ENCODE results near the gene PRR33.

PRR33 gene

DNA sequence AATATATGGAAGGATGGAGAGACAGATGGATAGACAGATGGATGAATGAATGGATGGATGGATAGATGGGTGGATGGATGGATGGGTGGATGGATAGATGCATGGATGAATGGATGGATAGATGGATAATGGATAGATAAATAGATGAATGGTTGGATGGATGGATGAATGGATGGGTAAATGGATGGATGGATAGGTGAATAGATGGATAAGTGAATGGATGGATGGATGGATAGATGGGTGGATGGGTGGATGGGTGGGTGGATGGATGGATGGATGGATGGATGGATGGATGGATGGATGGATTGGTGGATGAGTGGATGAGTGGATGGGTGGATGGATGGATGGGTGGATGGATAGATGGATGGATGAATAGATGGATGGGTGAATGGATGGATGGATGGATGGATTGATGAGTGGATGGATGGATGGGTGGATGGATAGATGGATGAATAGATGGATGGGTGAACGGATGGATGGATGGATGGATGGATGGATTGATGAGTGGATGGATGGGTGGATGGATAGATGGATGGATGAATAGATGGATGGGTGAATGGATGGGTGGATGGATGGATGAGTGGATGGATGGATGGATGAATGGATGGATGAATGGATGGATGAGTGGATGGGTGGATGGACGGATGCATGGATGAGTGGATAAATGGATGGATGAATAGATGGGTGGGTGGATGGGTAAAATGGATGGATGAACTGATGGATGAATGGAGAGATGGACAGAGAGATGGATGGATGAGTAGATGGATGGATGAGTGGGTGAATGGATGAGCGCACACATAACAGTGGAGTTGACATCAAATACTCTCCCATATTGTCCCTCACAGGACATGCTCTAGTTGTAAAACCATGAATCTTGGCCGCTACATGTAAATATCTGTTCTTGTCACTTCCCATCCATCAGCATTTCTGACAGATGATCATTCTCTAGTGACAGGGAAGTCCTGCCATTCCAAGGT is 30.0 kb downstream of the PRR33 start:
- DNase-seq: no peak

DNA sequence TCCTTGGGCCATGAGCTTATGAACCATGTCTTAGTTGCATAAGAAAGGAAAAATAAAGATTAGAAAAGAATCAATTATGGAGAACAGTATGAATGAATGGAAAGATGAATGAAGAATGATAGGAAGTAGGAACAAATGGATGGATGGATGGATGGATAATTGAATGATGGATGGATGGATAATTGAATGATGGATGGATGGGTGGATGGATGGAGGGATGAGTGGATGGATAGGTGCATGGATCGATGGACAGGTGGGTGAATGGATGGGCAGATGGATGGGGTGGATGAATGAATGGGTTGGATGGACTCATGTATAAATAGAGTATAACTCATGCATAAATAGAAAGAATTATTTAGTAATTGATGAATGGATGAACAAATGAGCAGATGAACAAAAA is 31.6 kb downstream of the PRR33 start:
- no peak for DNase-seq

- no peak for DNase-seq
These were observed 32.7 kb downstream of the PRR33 start for GRCh38 chr11:1859004-1859403.

DNA sequence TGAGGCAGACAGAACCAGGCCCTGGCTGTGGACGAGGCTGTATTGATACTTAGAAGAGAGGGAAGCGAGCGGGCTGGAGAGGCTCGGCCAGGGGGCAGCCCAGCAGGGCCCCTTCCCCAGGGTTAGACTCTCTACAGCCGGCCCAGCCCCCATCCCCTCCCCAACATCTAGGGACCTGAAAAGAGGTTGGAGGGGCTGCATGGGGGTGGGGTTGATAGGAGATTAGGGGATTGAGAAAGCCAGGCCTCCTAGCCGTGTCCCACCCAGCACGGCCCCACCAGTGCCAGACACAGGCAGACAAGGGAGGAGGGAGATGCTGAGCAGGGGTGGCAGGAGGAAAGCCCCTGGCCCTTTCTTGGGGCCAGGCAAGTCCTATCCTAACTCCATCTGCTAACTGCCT is 33.1 kb downstream of the PRR33 start:
- no peak for DNase-seq

GRCh38 chr11:1858154-1858553 is 33.5 kb downstream of the PRR33 start:
- DNase-seq: no peak

GRCh38 chr11:1857064-1857463 is 34.6 kb downstream of the PRR33 start:
- no peak for DNase-seq

DNA sequence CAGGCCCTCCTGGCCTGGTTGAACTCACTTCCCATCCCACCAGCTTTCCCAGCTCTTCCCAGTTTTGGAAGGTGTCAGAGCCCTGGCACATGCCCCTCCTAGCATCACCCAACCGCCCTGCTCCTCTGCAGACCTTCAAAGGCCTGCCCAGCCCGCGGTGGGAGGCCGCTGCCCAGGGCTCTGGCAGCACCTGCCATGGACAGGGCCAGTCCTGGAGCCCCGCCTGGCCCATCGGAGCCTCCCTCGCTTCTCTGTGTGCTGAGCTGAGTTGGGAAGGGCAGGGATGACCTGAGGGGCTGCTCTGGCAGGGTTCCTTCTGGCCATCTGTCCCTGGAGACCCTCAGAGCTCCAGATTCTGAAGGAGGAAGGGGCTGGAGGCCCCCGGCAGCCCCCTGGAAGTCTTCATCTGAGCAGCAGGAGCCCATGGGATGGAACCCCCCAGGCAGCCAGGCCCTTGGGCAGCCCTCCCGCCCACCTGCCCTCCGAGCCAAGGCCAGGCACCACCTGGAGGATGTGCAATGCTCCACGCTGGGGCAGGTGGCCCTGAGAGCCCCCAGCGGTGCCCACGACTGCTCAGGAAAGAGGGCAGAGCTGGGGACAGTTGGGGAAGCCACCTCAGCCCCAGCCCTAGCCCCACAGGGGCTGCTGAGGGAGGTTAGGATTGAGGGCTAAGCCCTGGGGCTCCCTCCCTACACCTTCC is 35.2 kb downstream of the PRR33 start:
- DNase-seq: no peak

DNA sequence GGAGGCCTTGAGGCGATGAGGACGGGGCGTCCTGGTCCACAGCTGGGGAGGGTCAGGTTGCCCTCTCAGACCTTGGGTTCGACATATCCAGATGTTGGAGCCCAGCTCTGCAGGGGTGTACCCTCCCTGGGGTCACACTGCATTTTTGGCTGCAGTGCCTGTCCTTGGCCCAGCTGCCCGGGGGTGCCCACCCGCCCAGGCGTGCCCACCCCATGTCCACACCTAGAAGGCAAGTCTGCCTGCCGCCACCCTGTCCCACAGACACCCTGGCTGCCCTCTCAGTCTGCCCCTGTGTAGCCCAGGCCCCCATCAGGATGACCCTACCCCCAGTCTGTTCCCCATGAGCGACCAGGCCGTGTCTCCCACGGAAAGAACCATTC is 35.8 kb downstream of the PRR33 start:
- DNase-seq: no peak

- no peak for DNase-seq
These were observed 36.5 kb downstream of the PRR33 start for GRCh38 chr11:1854949-1855885.

GRCh38 chr11:1854132-1854948 is 37.4 kb downstream of the PRR33 start:
- no peak for DNase-seq

DNA sequence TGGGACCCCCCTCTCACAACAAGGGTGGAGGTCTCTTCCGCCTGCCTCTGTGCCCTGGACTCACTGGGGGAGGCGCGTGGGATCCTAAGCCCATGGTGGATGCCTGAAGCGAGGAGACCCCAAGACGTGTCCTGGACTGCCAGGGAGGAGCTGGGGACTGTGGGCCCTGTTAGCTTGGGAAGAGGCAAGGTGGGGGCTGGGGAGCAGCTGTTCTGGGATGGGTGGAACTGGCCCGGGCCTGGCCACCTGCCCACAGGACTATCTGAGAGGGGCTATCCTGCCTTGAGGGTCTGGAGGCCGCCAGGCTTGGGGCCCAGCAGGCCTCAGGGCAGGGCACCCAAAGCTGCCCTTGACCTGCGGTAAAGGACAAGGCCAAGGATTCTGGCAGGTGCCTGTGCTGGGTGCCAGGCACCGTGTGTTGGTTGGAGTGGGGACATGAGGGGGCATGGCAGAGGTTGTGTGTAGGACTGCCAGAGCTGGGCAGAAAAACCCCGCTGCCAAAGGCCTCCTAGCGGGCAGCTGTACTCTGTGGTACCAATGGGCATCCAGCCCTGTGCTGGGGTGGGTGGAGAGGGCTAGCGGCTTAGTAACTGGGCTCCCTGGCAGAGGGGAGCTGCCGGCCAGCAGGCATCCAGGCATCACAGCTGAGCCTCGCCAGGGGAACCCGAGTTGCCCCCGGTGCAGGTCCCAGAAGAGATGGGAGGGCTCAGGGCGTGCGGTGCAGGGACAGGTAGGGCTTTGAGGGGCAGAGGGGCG is 38.1 kb downstream of the PRR33 start:
- no peak for DNase-seq

- no peak for DNase-seq
These were observed 38.8 kb downstream of the PRR33 start, which contains the start of gene LSP1 for GRCh38 chr11:1852877-1853276. LSP1 (plus strand) TSS chr11:1853084; CDS start chr11:1853145, 61 bp downstream.

GRCh38 chr11:1852271-1852876 is 39.3 kb downstream of the PRR33 start:
- no peak for DNase-seq

GRCh38 chr11:1851468-1852180 is 40.1 kb downstream of the PRR33 start:
- no peak for DNase-seq

DNA sequence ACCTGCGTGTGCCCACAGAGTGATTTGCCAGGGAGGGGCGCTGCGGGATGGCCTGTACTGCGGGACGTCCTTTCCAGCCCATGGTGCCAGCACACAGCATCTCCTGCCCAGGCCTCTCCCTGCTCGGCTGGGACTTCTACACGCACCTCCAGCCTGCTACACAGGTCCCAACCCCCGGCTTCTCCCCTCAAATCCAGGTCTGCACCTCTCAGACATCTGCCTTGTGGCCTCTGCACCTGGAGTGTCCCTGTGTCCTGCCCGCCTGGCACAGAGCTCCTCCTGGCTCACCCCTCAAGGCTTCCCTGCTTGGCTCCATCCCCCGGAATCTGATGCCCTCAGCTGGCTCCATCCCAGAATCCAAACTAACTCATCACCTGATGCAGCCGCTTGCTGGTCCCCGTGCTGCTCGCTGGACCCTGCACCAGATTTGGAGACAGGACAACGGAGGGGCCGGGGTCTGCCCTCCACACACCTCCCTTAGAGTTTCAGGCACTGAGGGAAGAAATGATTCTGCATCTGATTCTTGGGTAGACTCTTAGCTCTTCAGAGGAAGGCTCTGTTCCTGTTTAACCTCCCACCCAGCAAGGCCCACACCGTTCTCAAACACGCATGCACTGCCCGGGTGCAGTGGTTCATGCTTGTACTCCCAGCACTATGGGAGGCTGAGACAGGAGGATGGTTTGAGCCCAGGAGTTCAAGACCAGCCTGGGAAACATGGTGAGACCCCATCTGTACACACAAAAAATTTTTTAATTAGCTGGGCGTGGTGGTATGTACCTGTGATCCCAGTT is 42.9 kb downstream of the PRR33 start:
- no peak for DNase-seq

- no peak for DNase-seq
These were observed 43.6 kb downstream of the PRR33 start for GRCh38 chr11:1847926-1848639.

DNA sequence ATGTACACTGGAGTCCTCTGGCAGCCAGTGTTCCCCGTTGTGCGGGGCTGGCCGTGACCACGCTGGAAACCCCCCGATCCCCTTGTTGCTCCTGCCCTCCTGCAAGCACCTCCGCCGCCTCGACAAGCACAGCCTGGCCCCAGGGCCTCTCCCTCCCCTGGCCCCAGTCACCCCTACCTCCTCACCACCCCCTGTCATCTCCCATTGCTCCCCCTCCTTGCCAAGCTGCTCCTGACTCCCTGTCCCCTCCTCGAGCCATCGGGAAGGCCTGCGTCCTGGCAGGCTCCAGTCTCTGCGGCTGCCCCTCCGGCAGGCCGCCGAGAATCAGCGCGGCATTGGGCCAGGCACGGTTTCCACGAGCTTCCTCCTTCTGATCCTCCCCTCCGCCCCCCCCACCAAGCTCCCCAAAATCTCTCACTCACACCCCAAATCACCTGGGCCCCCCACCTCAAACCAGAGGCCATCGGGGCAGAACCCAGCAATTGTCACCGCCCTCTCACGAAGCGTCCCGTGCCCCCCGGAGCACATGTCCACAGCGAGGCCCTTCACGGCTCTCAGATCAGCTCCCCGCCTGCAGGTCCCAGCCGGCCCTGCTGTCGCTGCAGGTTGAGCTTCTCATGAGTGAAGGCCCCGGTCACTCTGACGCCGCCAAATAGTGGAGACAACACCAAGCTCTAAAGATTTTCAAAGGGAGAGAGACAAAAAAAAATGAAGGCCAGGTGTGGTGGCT is 44.5 kb downstream of the PRR33 start:
- DNase-seq: no peak
